Stimulated activated CD8-positive, alpha-beta memory T cell treated with anti-CD3 and anti-CD28 coated beads, Interleukin-12 subunit alpha, Interleukin-12 subunit beta, amount 100 ng/mL, for 4 hours (primary cell): ENCODE results near the gene SCARB1.

ENCODE experiments used
- DNase-seq: peaks from one replicate; pipeline ENCODE4 v3.0.0-alpha.2; 2020; ENCODE audit warnings: low read depth

SCARB1 gene

DNA sequence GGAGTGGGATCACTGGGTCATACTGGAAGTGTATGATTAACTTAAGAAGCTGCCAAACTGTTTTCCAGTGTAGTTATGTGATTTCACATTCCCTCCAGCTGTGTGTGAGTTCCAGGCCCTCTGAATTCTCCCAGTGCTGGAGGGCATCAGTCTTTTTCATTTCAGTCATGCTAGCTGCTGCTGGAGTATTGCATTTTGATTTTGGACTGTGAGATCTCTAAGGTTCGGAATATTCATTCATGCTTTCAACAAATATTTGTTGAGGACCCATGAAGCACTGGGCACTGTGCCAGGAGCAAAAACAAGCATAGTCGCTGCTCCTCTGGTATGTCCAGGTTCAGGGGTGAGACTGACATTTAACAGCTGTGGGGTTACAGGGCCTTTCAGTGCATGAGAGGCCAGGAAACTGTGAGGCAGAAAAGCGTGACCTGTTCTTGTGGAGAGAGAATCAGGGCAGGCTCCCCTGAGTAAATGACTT, 133.2 kb downstream of the SCARB1 start:
- DNase-seq, result no peak

DNA sequence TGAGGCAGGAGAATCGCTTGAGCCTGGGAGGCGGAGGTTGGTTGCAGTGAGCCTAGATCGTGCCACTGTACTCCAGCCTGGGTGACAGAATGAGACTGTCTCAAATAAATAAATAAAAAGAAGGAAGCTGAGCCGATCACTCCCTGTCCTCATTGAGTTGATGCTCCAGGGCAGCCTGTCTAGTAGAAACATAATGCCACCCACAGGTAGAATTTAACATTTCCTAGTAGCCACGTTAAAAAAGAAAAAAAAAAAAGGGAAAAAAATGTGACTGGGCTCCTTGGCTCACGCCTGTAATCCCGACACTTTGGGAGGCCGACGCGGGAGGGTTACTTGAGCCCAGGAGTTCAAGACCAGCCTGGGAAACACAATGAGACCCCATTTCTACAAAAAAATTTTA, 135.7 kb downstream of the SCARB1 start:
- DNase-seq, result no peak

DNA sequence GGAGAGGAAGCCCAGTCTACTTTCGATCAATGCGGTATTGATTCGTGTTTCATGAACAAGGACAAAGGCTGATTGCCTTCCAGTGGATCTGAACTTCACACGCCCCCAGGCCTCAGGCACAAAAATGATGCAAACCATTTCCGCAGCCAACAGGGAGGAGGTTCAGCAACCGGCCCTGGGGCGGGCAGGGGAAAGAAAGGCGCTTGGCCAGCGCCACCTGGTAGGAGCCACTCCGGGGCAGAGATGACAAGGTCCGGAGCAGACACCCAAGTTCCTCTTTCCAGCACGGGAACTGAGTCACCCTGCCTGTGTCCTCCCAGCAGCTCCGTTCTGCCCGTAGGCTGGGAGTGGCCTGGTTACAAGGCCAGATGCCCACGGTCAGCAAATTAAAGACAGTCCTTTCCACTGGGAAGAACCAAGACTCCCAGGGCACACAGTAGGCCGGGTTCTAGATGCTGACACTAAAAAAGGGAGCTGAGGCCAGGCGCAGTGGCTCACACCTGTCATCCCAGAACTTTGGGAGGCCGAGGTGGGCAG, 136.3 kb downstream of the SCARB1 start:
- no peak for DNase-seq
